PC-3 (cell line): ENCODE data around the gene SLC7A1. TPM values are rescaled to one million over a fixed set of nuclear protein-coding genes. Genes with fewer than 3 reads are reported as not detected.

Experiments used
- ATAC-seq: fragments of 200-7000 bp; cut with Tn5 transposase; 2 replicates; pipeline ENCODE4 v1.9.1; 2020; ENCODE audit warnings: mild to moderate bottlenecking, moderate library complexity
- BruUV-seq: library from RNA; stranded (reverse); fragments of 400-500 nt; replicated peaks from 2 replicates; lab custom pipeline; 2021; lab: Mats Ljungman, UMichigan
- CTCF ChIA-PET: fragments of 300-600 bp; sonication (Branson Sonifier 250); formaldehyde crosslinking; loops from one replicate; lab custom pipeline; 2022; ENCODE audit warnings: antibody characterized with exemption; lab: Charles Lee
- POLR2A ChIA-PET: fragments of 300-600 bp; sonication (Branson Sonifier 250); formaldehyde crosslinking; loops from one replicate; lab custom pipeline; 2022; ENCODE audit warnings: antibody characterized with exemption; ENCODE audit not compliant: unreplicated experiment; lab: Charles Lee
- DNase-seq: peaks from one replicate; pipeline ENCODE4 v3.0.0-alpha.2; 2015
- H2AFZ ChIP-seq: fragments of 300-600 bp; sonication (generic); 2 replicates; pipeline ENCODE4 v1.6.0; 2016; ENCODE audit warnings: antibody characterized with exemption, low read length
- H3F3A ChIP-seq: fragments of 300-600 bp; sonication (generic); one replicate; pipeline ENCODE4 v1.6.0; 2017; ENCODE audit warnings: antibody characterized with exemption, low read length, control low read depth, mild to moderate bottlenecking; ENCODE audit not compliant: unreplicated experiment
- H3K27ac ChIP-seq: fragments of 300-600 bp; sonication (generic); 2 replicates; pipeline ENCODE4 v1.5.1; 2016; ENCODE audit warnings: mild to moderate bottlenecking, low read length
- H3K27me3 ChIP-seq: fragments of 300-600 bp; sonication (generic); 2 replicates; pipeline ENCODE4 v1.6.1; 2016; ENCODE audit warnings: low read length, mixed read lengths
- H3K36me3 ChIP-seq: fragments of 300-600 bp; sonication (generic); 2 replicates; pipeline ENCODE4 v1.6.1; 2016; ENCODE audit warnings: low read depth, mixed run types, low read length, mixed read lengths
- H3K4me1 ChIP-seq: fragments of 300-600 bp; sonication (generic); 2 replicates; pipeline ENCODE4 v1.5.1; 2016; ENCODE audit warnings: low read length; ENCODE audit not compliant: insufficient read depth
- H3K4me2 ChIP-seq: fragments of 300-600 bp; sonication (generic); 2 replicates; pipeline ENCODE4 v1.6.0; 2016; ENCODE audit warnings: low read length
- H3K4me3 ChIP-seq: fragments of 300-600 bp; sonication (generic); 2 replicates; pipeline ENCODE4 v1.5.1; 2016; ENCODE audit warnings: mild to moderate bottlenecking, low read length, mixed read lengths
- H3K79me2 ChIP-seq: fragments of 300-600 bp; sonication (generic); 2 replicates; pipeline ENCODE4 v1.6.1; 2017; ENCODE audit warnings: low read length, mixed read lengths
- H3K9ac ChIP-seq: fragments of 300-600 bp; sonication (generic); 2 replicates; pipeline ENCODE4 v1.6.0; 2016; ENCODE audit warnings: mild to moderate bottlenecking, low read length
- H3K9me2 ChIP-seq: fragments of 300-600 bp; sonication (generic); replicated peaks from 2 replicates; pipeline ENCODE4 v1.6.1; 2016; ENCODE audit warnings: mixed run types, low read length, mixed read lengths
- H3K9me3 ChIP-seq: fragments of 300-600 bp; sonication (generic); 2 replicates; pipeline ENCODE4 v1.6.1; 2016; ENCODE audit warnings: low read length, mixed read lengths
- H4K20me1 ChIP-seq: fragments of 300-600 bp; sonication (generic); 2 replicates; pipeline ENCODE4 v1.6.1; 2016; ENCODE audit warnings: low read length, mixed read lengths
- EZH2 ChIP-seq: fragments of 300-600 bp; sonication (generic); IDR thresholded peaks from one replicate; pipeline ENCODE4 v1.6.1; 2017; ENCODE audit warnings: antibody characterized with exemption, mild to moderate bottlenecking, low read length; ENCODE audit not compliant: unreplicated experiment
- EZH2phosphoT487 ChIP-seq: fragments of 300-600 bp; sonication (generic); IDR thresholded peaks from 2 replicates; pipeline ENCODE4 v1.6.1; 2018; ENCODE audit warnings: mild to moderate bottlenecking, antibody characterized with exemption, low read length, borderline replicate concordance
- intact Hi-C: fragments of 100-400 bp; cut with micrococcal nuclease; formaldehyde crosslinking; loops from 2 replicates; pipeline ENCODE4 v1.9.0; 2023
- total RNA-seq: library from RNA; depleted of rRNA; stranded (reverse); fragments of >200 nt; gene quantifications from 2 replicates; pipeline ENCODE4 v1.2.3, GENCODE V29; 2014
- TF ChIP-seq, protein P1 (sequence below): fragments of 300-600 bp; sonication (generic); conservative IDR thresholded peaks from 2 replicates; pipeline ENCODE4 v1.5.1; 2017; ENCODE audit warnings: antibody characterized with exemption, low read depth, mild to moderate bottlenecking, low read length

The SLC7A1 gene
- total RNA-seq, 1 experiment from 2014 or later, result 19.5 TPM

DNA sequence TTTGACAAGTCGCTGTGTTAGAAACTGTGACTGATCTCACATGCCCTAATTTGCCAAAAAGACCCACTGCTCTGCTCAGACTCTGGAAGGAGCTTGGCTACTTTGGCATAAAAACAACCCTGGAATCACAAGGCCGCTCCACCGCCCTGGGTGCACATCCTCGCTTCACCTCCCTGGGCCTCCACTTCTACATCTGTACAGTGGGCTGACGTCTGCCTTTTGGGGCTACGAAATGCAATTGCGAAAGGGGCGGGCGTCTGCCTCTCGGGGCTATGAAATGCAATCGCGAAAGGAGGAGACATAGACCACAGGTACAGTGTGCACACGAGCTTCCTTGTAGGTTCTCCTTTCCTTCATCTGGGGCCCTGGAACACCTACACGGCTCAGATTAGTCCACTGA is 74.2 kb downstream of the SLC7A1 start:
- no peak overlapping the region for H3K4me2 ChIP-seq
- POLR2A ChIA-PET, result no interaction called here
- H3K9ac ChIP-seq, result no peak overlapping the region
- intact Hi-C loops, result no loop called here
- no peaks in the 10 kb centered on the region for H3K27me3 ChIP-seq
- no peaks in the 10 kb centered on the region for H3K79me2 ChIP-seq
- TF ChIP-seq, protein P1, sequence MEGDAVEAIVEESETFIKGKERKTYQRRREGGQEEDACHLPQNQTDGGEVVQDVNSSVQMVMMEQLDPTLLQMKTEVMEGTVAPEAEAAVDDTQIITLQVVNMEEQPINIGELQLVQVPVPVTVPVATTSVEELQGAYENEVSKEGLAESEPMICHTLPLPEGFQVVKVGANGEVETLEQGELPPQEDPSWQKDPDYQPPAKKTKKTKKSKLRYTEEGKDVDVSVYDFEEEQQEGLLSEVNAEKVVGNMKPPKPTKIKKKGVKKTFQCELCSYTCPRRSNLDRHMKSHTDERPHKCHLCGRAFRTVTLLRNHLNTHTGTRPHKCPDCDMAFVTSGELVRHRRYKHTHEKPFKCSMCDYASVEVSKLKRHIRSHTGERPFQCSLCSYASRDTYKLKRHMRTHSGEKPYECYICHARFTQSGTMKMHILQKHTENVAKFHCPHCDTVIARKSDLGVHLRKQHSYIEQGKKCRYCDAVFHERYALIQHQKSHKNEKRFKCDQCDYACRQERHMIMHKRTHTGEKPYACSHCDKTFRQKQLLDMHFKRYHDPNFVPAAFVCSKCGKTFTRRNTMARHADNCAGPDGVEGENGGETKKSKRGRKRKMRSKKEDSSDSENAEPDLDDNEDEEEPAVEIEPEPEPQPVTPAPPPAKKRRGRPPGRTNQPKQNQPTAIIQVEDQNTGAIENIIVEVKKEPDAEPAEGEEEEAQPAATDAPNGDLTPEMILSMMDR, result no peak
- TF ChIP-seq EZH2phosphoT487 (no peak), EZH2 (no peak)
- no peak overlapping the region for H3K4me3 ChIP-seq
- H3K36me3 ChIP-seq, result peaks cover 25% of the 10 kb centered on the region; the same call in 1 of the 2 replicates
- H3K4me1 ChIP-seq, result no peaks in the 10 kb centered on the region
- CTCF ChIA-PET, result no interaction called here
- DNase-seq (no peak), ATAC-seq (no peak)
- 0 out of 2 replicates have a peak, but pooled peaks cover 3% of the 10 kb centered on the region for H4K20me1 ChIP-seq
- no TSS peak for BruUV-seq
- H3F3A ChIP-seq, result no peaks in the 10 kb centered on the region
- no peak overlapping the region for H2AFZ ChIP-seq
- no peaks in the 10 kb centered on the region for H3K9me2 ChIP-seq
- H3K9me3 ChIP-seq, result no peaks in the 10 kb centered on the region
- H3K27ac ChIP-seq, result no peak overlapping the region

DNA sequence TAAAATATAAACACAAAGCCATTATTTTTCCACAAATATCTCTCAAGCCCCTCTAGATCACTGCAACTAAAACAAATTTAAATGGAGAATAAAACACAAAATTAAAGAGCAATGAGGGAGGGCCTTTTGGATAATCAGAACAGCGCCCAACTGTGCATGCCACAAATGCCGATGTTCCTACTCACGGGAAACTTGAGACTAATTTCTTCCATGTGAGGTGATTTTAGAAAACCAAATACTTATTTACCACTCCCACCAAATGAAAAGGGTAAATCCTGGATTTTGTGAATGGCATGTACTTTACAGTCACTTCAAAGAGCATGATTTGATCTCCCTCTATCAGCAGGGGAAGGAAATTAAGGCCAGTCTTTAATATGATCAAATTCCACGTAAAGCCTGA is 74.8 kb downstream of the SLC7A1 start:
- Histone ChIP-seq H3K4me2 (no peak overlapping the region), H4K20me1 (0 out of 2 replicates have a peak, but pooled peaks cover 3% of the 10 kb centered on the region), H3K4me1 (no peaks in the 10 kb centered on the region), H3K27me3 (no peaks in the 10 kb centered on the region), H3K36me3 (peaks cover 32% of the 10 kb centered on the region; the same call in 1 of the 2 replicates), H3K79me2 (no peaks in the 10 kb centered on the region), H3K27ac (no peak overlapping the region), H3K9ac (no peak overlapping the region), H2AFZ (no peak overlapping the region), H3F3A (no peaks in the 10 kb centered on the region), H3K4me3 (no peak overlapping the region), H3K9me3 (no peaks in the 10 kb centered on the region), H3K9me2 (no peaks in the 10 kb centered on the region)
- intact Hi-C loops, result no loop called here
- DNase-seq (peak; percentile 11), ATAC-seq (no peak)
- POLR2A ChIA-PET, result no interaction called here
- CTCF ChIA-PET, result no interaction called here
- no peak for TF ChIP-seq EZH2phosphoT487
- no TSS peak for BruUV-seq

- POLR2A ChIA-PET, result no interaction called here
- Histone ChIP-seq H2AFZ (no peak overlapping the region), H3K79me2 (no peaks in the 10 kb centered on the region), H3K27me3 (no peaks in the 10 kb centered on the region), H3F3A (no peaks in the 10 kb centered on the region), H3K9me3 (no peaks in the 10 kb centered on the region), H4K20me1 (0 out of 2 replicates have a peak, but pooled peaks cover 3% of the 10 kb centered on the region), H3K4me2 (no peak overlapping the region), H3K4me1 (no peaks in the 10 kb centered on the region), H3K27ac (no peak overlapping the region), H3K36me3 (peaks cover 32% of the 10 kb centered on the region; the same call in 1 of the 2 replicates), H3K9ac (no peak overlapping the region), H3K4me3 (no peak overlapping the region), H3K9me2 (no peaks in the 10 kb centered on the region)
- DNase-seq, result no peak
- BruUV-seq, result no TSS peak
- TF ChIP-seq, protein P1, result no peak
- TF ChIP-seq EZH2phosphoT487, result no peak
- TF ChIP-seq EZH2, result no peak
- CTCF ChIA-PET, result no interaction called here
- intact Hi-C loops, result no loop called here
- ATAC-seq, result no peak
Observed at GRCh38 chr13:29519921-29520320, 75.6 kb downstream of the SLC7A1 start.
